Measurements from ENCODE around the gene TLR6.

- TF ChIP-seq CTCF (IDR thresholded peaks at IDR 0.05) (no peak), POLR2A (IDR thresholded peaks at IDR 0.05) (no peak)
Measured at GRCh38 chr4:38846015-38846414, 10.6 kb downstream of the TLR6 start.
